Keratinocyte (primary cell): Measurements from ENCODE around the gene ASTN2. TPM values are rescaled to one million over a fixed set of nuclear protein-coding genes. Genes with fewer than 3 reads are reported as not detected.

Experiments used
- DNase-seq: peaks from one replicate; pipeline ENCODE4 v3.0.0-alpha.2; 2011; ENCODE audit warnings: low read depth, missing footprints, low spot score
- FAIRE-seq: peaks from 2 replicates; lab custom pipeline; 2011; peaks lifted over from hg19 to GRCh38; lab: Jason Lieb, UNC
- H2AFZ ChIP-seq: 2 replicates; pipeline ENCODE4 v1.6.0; 2012; ENCODE audit warnings: low read length, control low read depth, inconsistent platforms; ENCODE audit not compliant: control insufficient read depth
- H3K27ac ChIP-seq: 2 replicates; pipeline ENCODE4 v1.5.1; 2011; ENCODE audit warnings: low read length; ENCODE audit not compliant: control insufficient read depth, insufficient read depth
- H3K27me3 ChIP-seq: 3 replicates; pipeline ENCODE4 v1.6.0; 2011; ENCODE audit warnings: low read length; ENCODE audit not compliant: control insufficient read depth, insufficient read depth; ENCODE audit errors: extremely low read depth
- H3K36me3 ChIP-seq, 2 experiments: 2 replicates in 1 of 2; 3 replicates in 1 of 2; pipeline ENCODE4 v1.5.1; 2011; ENCODE audit warnings: low read length in 2 of 2, mild to moderate bottlenecking in 1 of 2; ENCODE audit not compliant: control insufficient read depth in 2 of 2, insufficient read depth in 2 of 2; ENCODE audit errors: extremely low read depth in 1 of 2
- H3K4me1 ChIP-seq: 3 replicates; pipeline ENCODE4 v1.5.1; 2011; ENCODE audit warnings: low read length; ENCODE audit not compliant: control insufficient read depth, insufficient read depth; ENCODE audit errors: extremely low read depth
- H3K4me2 ChIP-seq: 3 replicates; pipeline ENCODE4 v1.6.0; 2011; ENCODE audit warnings: low read depth, low read length; ENCODE audit not compliant: control insufficient read depth, insufficient read depth; ENCODE audit errors: extremely low read depth
- H3K4me3 ChIP-seq, 3 experiments: fragments of 200-600 bp in 1 of 3; sonication (generic) in 1 of 3; 2 replicates in 2 of 3; 3 replicates in 1 of 3; pipeline ENCODE4 v1.5.1; 2011 to 2016; ENCODE audit warnings: low read length in 3 of 3, mild to moderate bottlenecking in 3 of 3, control low read depth in 2 of 3, inconsistent platforms in 1 of 3, low read depth in 1 of 3, mixed read lengths in 1 of 3, mixed run types in 1 of 3, moderate library complexity in 1 of 3; ENCODE audit not compliant: control insufficient read depth in 2 of 3, insufficient read depth in 2 of 3; ENCODE audit errors: extremely low read depth in 1 of 3
- H3K79me2 ChIP-seq: 2 replicates; pipeline ENCODE4 v1.6.0; 2012; ENCODE audit warnings: low read length; ENCODE audit not compliant: control insufficient read depth, insufficient read depth
- H3K9ac ChIP-seq: 3 replicates; pipeline ENCODE4 v1.6.0; 2011; ENCODE audit warnings: low read length; ENCODE audit not compliant: control insufficient read depth, insufficient read depth; ENCODE audit errors: extremely low read depth
- H3K9me1 ChIP-seq: 3 replicates; pipeline ENCODE4 v1.6.0; 2011; ENCODE audit warnings: low read length; ENCODE audit not compliant: control insufficient read depth, insufficient read depth; ENCODE audit errors: extremely low read depth
- H3K9me3 ChIP-seq: 2 replicates; pipeline ENCODE4 v1.5.1; 2012; ENCODE audit warnings: low read depth, low read length; ENCODE audit not compliant: control insufficient read depth
- H4K20me1 ChIP-seq: 3 replicates; pipeline ENCODE4 v1.6.0; 2011; ENCODE audit warnings: low read length; ENCODE audit not compliant: control insufficient read depth, insufficient read depth; ENCODE audit errors: extremely low read depth
- EZH2 ChIP-seq: IDR thresholded peaks from one replicate; pipeline ENCODE4 v1.6.1; 2012; ENCODE audit warnings: inconsistent platforms, mild to moderate bottlenecking, low read length, moderate library complexity
- dilution Hi-C: fragments of 300-500 bp; cut with MboI; formaldehyde crosslinking; loops from one replicate; pipeline ENCODE4 v1.7.0; 2020; ENCODE audit warnings: low sequenced_read_pairs; ENCODE audit not compliant: extremely low pct_ligation_motif_present
- polyA plus RNA-seq, 5 experiments: library from polyadenylated mRNA; depleted of rRNA in 3 of 5; stranded (reverse) in 3 of 5; stranded (forward) in 1 of 5; unstranded in 1 of 5; fragments of >200 nt; gene quantifications; 1 replicate in 1 of 5; 2 replicates in 3 of 5; 3 replicates in 1 of 5; pipeline versions ENCODE4 v1.2.1 to v1.2.3, GENCODE V29; 2011 to 2012; ENCODE audit warnings: missing spikeins in 2 of 5, low read depth in 1 of 5, low replicate concordance in 1 of 5
- TF ChIP-seq, protein P1 (sequence below), 3 experiments: IDR thresholded peaks in 1 of 3; conservative IDR thresholded peaks in 1 of 3; optimal IDR thresholded peaks in 1 of 3; 2 replicates in 2 of 3; 3 replicates in 1 of 3; pipeline versions ENCODE3 to v1.5.1; 2011; ENCODE audit warnings: low read length in 3 of 3, mild to moderate bottlenecking in 3 of 3, moderate library complexity in 2 of 3, control low read depth in 1 of 3, inconsistent platforms in 1 of 3; ENCODE audit not compliant: insufficient read depth in 2 of 3; ENCODE audit errors: extremely low read depth in 1 of 3

ASTN2 gene
- polyA plus RNA-seq, 1 donor (not counting 4 experiments of a cell fraction or from before 2014, with no cell fraction given): 0.31 TPM

DNA sequence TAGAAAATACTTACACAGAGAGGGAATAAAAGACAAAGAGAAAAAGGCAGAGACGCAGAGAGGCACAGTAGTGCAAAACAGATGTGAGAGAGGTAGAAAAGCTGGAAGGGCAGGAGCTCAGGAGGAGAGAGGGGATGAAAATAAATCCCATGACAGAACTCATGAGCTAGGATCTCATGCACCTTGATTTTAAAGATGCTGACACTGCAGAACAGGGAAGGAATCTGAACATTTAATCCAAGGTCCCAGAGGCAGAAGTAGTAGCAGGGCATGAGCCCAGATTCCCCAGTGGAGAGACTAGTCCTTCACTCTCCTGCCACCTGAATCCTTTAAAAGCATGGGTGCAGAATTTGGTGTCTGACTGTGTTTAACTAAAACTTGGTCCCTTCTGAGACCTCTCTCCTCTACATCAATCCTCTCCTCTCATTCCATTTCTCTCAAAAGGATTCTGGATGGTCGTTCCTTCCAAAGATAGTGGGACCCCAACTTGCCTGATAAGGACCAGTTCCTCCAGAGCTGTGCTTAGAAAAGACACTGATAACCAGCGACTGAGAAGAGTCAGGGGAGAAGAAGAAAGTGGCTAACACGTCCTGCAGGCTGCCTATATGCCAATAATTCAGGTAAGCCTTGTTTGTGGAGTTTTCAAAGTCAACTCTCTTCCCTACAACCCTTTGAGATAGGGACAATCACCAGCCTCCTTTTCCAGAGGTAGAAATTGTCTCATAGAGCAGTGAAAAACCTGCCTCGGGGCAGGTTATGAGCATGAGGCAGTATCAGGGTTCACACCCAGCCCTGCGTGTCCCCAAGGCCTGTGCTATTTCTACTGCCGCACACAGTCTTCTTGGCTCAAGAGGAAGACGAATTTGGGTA is 931.0 kb downstream of the ASTN2 start:
- Histone ChIP-seq H3K9me1 (no peaks in the 10 kb centered on the region), H4K20me1 (no peaks in the 10 kb centered on the region), H3K27me3 (peaks cover 7% of the 10 kb centered on the region), H3K27ac (no peak overlapping the region), H3K4me2 (no peak overlapping the region), H3K9me3 (no peaks in the 10 kb centered on the region), H3K36me3 (no peaks in the 10 kb centered on the region), H3K9ac (no peak overlapping the region), H3K4me3 (no peak overlapping the region), H3K79me2 (no peaks in the 10 kb centered on the region), H2AFZ (no peak overlapping the region), H3K4me1 (no peaks in the 10 kb centered on the region)
- DNase-seq: no peak
- FAIRE-seq: no peak
- dilution Hi-C loops: no loop called here
- TF ChIP-seq EZH2: no peak
- TF ChIP-seq, protein P1, sequence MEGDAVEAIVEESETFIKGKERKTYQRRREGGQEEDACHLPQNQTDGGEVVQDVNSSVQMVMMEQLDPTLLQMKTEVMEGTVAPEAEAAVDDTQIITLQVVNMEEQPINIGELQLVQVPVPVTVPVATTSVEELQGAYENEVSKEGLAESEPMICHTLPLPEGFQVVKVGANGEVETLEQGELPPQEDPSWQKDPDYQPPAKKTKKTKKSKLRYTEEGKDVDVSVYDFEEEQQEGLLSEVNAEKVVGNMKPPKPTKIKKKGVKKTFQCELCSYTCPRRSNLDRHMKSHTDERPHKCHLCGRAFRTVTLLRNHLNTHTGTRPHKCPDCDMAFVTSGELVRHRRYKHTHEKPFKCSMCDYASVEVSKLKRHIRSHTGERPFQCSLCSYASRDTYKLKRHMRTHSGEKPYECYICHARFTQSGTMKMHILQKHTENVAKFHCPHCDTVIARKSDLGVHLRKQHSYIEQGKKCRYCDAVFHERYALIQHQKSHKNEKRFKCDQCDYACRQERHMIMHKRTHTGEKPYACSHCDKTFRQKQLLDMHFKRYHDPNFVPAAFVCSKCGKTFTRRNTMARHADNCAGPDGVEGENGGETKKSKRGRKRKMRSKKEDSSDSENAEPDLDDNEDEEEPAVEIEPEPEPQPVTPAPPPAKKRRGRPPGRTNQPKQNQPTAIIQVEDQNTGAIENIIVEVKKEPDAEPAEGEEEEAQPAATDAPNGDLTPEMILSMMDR (optimal IDR thresholded peaks at IDR 0.05 in 1 of 3, IDR thresholded peaks at IDR 0.05 in 1 of 3, conservative IDR thresholded peaks at IDR 0.05 in 1 of 3; ENCODE audit: extremely low read depth in 1 of 3, insufficient read depth in 2 of 3, low read length in 3 of 3): no peak

DNA sequence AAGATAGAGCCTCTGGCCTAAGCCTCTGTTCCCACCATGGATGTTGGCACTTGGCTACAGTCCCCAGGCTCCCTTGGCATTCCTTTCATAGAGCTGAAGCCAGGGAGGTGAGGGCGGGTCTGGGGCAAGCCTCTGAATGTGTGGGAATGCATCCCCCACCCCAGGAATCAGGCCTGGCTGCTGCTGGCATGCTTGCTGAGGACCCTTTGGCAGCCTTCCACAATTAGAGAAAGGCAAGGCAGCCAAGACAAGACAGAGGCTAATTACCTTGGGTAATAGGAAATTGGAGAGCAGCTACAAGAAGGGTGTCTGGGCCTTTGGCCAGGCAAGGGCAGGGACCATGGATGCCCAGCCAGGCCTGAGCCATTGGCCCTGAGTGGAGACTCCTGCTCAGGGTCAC is 932.1 kb downstream of the ASTN2 start:
- H2AFZ ChIP-seq: no peak overlapping the region
- no peak for TF ChIP-seq EZH2
- TF ChIP-seq, protein P1 (optimal IDR thresholded peaks at IDR 0.05 in 1 of 3, IDR thresholded peaks at IDR 0.05 in 1 of 3, conservative IDR thresholded peaks at IDR 0.05 in 1 of 3; ENCODE audit: extremely low read depth in 1 of 3, insufficient read depth in 2 of 3, low read length in 3 of 3): no peak
- dilution Hi-C loops: no loop called here
- H3K27me3 ChIP-seq: peaks cover 7% of the 10 kb centered on the region
- no peaks in the 10 kb centered on the region for H3K79me2 ChIP-seq
- no peaks in the 10 kb centered on the region for H3K9me3 ChIP-seq
- no peaks in the 10 kb centered on the region for H3K9me1 ChIP-seq
- H4K20me1 ChIP-seq: no peaks in the 10 kb centered on the region
- H3K4me1 ChIP-seq: no peaks in the 10 kb centered on the region
- DNase-seq (no peak), FAIRE-seq (no peak)
- no peak overlapping the region for H3K9ac ChIP-seq
- no peak overlapping the region for H3K4me2 ChIP-seq
- no peaks in the 10 kb centered on the region for H3K36me3 ChIP-seq
- H3K4me3 ChIP-seq: no peak overlapping the region
- H3K27ac ChIP-seq: no peak overlapping the region
